Activated CD4-positive, alpha-beta T cell treated with anti-CD3 and anti-CD28 coated beads, Interleukin-2, amount 50 U/mL, for 4 hours (primary cell): ENCODE measurements around the gene KIRREL2.
"Not testable (repeated sequence)": the region's sequence is repeated elsewhere in the genome, so short reads cannot be mapped to it uniquely, and the experiment has no call there.

ENCODE experiments used
- DNase-seq, 2 experiments: peaks; one replicate each; pipeline ENCODE4 v3.0.0-alpha.2; 2020

The KIRREL2 gene

GRCh38 chr19:35899547-35900214 lies 43.0 kb downstream of the KIRREL2 start:
- peak; percentile 83 to 86 for DNase-seq

DNA sequence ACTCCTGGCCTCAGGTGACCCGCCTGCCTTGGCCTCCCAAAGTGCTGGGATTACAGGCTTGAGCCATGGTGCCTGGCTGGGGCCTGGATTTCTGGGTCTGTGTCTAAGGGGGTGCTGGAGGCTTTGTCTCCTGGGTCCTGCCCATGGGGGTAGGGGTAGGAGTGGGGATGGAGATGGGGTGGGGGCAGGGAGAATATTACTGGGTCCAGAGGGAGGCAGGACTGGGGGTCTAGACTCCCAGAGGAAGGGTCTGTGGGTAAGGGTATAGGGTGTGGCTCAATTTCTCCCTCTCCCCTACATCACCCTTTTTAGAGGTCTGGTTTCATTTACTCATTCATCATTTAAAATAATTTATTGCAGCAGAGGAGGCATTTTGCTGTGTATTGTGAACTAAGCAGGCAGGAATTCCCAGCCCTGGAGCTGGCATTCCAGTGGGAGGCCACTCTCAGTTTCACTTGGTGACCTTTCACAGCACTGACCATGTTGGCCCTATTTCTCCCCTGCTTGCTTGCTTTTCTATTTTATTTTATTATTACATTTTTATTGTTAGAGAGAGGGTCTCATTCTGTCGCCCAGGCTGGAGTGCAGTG lies 44.4 kb downstream of the KIRREL2 start:
- DNase-seq: no peak

DNA sequence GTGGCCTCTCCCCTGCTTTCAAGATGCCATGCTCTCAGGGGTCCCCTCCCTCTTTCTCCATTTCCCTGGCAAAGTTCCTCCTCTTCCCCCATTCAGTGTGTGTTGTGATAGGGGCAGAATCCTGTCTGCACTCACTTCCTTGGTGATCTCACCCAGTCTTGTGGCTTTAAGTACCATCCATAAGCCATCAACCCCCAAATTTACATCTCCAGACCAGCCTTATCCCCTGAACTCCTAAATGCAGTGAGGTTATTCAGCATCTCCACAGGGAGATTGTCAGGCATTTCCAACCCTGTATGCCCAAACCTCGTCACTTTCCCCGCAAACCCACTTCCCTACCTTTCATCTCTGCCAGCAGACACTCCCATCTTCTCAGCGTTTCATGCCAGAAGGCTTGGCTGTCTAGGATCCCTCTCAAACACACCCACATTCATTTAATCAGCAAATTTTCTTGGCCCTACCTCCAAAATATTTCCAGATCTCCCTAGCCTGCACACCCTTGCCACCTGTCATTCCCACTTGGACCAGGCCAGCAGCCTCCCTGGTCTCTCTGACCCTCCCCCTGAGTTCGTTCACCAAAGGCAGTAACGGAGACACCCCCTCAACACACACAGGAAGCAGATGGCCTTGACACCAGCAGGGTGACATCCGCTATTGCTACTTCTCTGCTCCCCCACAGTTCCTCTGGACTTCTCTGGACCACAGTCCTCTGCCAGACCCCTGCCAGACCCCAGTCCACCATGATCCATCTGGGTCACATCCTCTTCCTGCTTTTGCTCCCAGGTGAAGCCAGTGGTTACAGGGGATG lies 45.3 kb downstream of the KIRREL2 start, which contains the start of gene HCST:
Gene HCST, plus strand, starts transcription at position 676 of the 808 bp plus-strand sequence. Its CDS starts 65 bp downstream, at position 741.
- DNase-seq: no peak

GRCh38 chr19:35902870-35903475 lies 46.3 kb downstream of the KIRREL2 start:
- no peak for DNase-seq

DNA sequence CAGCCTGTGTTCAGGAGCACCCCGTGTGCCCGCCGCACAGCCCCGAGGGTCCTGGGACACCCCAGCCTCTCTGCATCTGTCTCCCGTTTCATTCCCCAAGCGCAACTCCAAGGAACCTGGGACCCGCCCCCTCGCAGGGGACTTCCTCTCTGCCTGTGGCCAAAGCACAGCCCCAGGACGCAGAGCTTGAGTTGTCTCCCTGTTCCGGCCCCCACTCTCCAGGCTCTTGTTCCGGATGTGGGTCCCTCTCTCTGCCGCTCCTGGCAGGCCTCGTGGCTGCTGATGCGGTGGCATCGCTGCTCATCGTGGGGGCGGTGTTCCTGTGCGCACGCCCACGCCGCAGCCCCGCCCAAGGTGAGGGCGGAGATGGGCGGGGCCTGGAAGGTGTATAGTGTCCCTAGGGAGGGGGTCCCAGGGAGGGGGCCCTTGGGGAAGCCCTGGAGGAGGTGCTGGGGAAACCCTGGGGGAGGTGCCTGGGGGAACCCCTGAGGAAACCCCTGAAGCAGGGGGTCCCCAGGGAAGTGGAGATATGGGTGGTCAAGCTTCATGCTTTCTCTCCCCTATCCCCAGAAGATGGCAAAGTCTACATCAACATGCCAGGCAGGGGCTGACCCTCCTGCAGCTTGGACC lies 47.0 kb downstream of the KIRREL2 start:
- DNase-seq: peak; percentile 86 to 90

DNA sequence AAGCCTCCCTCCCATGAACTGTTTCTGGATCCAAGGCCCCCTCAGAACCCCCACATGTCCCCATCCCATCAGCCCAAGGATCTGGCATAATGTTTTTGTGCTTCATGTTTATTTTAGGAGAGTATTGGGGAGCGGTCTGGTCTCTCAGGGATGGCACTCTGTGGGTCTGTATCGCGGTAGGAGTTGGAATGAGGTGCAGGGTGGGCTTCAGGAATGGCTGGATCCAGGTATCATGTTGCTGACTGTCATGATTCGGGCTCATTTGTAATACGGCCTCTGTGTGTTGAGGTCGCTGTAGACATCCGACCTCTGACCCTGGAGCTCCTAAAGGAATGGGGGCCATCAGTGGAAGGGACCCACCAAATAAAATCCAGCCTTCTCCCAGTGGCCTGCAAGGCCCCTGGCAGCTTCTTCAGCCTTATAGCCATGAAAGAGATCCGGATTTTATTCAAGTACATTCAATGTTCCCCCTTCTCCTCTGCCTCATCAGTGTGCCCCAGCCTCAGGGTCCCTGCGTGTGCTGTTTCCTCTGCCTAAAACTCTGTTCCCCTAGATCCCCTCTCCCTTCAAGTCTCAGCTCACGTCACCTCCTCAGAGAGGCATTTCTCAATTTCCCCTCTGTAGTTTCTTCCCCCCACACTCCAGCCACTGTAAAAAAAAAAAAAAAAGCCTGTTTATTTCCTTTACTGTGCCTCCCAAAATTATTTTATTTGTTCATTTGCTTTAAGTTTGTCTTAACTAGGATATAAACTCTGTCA lies 47.8 kb downstream of the KIRREL2 start:
- DNase-seq: no peak

DNA sequence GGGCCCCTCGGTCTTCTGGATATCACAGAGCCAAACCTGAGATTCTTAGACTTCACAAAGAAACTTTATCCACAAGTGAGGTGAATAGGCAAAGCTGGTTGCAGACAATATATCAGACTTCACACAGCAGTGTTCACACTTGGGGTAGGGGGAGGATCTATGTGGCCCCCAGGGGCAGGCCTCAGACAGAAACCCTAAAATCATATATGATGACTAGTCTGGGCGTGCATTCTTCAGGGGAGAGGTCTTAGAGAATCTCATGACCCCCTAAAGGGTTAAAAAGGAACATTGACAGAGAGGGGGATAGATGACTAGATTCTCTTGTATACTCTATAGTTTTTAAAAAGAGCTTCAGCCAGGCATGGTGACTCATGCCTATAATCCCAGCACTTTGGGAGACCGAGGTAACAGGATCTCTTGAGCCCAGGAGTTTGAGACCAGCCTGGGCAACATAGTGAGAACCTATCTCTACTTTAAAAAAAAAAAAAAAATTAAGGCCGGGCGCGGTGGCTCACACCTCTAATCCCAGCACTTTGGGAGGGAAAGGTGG lies 48.5 kb downstream of the KIRREL2 start:
- DNase-seq: no peak

DNA sequence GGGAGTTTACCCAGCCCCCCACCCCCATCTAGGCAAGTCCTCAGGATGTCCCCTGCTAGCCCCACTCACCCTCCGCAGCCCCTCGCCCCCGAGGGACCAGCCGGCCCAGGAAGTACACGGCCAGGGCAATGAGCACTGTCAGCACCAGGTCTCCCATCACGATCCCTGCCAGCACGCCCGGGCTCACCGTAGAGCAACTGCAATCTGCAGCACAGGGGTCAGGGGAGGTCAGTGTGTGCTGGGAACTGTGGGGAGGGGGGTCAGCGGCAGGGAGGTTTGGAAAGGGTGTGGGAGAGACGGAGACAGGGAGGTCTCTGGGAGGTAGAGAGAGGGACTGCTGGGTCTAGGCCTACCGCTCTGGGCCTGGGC lies 50.6 kb downstream of the KIRREL2 start:
- no peak for DNase-seq

DNA sequence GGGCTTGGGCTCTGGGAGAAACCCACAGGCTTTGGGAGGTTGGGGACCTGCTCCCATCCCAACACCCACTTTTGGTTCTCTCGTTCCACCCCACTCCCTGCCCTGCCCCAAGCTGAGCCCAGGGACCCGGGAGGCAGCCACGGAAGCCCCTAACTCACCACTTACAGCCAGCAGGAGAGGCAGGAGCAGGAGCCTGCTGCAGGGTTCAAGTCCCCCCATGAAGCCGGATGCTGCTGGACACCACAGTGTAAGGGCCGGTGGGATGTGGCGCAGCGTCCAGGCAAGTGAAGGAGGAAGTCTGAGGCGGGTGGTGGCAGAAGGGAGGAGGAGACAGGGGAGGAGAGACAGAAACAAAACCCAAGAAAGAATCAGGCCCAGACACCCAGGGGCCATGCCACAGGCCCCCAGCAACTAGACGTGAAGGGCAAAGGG lies 51.3 kb downstream of the KIRREL2 start, which contains the start of gene TYROBP:
Gene TYROBP, minus strand, starts transcription at position 286 of the 432 bp plus-strand sequence. Its CDS starts 67 bp downstream, at position 219.
- DNase-seq: no peak

- DNase-seq: no peak
Measured at GRCh38 chr19:35908973-35909683, 52.4 kb downstream of the KIRREL2 start.

DNA sequence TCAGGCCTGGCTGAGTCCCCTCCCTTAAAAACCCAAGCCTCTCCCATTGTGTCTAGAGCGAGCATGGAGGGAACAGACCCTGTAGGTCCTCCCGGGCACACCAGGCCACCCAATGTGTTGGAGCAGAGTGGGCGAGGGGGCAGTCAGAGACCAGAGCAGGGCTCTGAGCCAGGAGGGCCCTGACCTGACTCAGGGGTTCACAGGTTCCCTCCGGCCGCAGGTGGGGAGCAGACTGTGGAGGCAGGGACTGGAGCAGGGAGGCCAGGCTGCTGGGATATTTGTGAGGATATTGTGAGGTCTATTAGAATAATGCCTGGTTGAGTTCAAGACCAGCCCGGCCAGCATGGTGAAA lies 52.9 kb downstream of the KIRREL2 start:
- no peak for DNase-seq

- DNase-seq: not testable (repeated sequence)
Measured at GRCh38 chr19:35910355-35910754, 53.6 kb downstream of the KIRREL2 start.

DNA sequence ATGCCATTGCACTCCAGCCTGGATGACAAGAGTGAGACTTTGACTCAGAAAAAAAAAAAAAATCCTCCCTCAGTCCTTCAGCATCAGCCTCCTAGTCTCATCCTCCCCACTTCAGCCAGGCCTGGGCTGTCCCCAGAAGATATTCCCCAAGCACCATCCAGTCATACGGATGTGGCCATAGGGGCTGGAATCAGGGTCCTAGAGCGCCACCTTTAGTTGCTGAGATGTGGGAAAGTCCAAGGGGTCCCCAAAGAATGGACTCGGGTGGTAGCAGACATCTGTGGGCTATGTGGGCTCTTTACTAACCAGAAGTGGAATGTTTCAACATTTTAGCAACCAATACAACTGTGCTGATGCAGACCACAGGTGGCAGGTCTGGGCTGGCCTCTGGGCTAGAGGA lies 54.5 kb downstream of the KIRREL2 start:
- no peak for DNase-seq

DNA sequence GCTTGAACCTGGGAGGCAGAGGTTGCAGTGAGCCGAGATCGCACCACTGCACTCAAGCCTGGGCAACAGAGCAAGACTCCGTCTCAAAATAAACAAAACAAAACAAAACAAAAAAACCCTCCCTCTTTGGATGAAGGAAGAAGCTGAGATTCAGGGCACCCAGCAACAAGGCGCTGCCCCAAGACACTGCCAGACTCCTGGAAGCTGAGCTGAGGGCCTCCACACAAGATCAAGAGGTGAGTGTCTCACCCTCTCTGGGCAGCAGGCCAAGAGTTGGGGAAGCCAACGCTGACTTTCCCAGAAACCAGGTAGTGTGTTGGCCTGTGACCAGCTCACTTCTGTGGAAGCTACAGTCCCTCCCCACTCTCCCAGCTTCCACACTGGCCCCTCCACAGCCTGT lies 55.1 kb downstream of the KIRREL2 start:
- DNase-seq: no peak

- DNase-seq: no peak
Measured at GRCh38 chr19:35913589-35913988, 56.9 kb downstream of the KIRREL2 start.

DNA sequence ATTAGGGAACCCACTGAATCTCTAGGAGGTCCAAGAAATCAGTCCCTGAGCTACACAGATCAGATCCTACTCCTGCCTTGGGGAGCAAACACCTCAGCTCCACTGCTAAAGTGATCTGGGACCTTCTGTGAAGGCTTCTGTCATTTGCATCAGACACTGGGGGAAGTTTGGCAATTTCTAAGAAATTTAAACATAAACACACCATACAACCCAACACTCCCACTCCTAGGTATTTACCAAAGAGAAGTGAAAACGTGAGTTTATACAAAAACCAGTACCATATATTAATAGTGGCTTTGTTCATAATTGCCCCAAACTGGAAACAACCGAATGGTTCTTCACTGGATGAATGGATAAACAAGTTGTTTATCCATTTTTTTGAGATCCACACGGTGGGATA lies 58.7 kb downstream of the KIRREL2 start:
- no peak for DNase-seq
